ENCODE results near the gene EXOC3. TPM values are rescaled to one million over a fixed set of nuclear protein-coding genes. Genes with fewer than 3 reads are reported as not detected.

The EXOC3 gene
- polyA plus RNA-seq, 1 donor from 2014 or later, result 27.7 TPM

GRCh38 chr5:410911-411517 is 32.0 kb upstream of the EXOC3 start:
- Histone ChIP-seq H3K27me3 (ENCODE audit: insufficient read depth, low read depth, low read length) (no peaks in the 10 kb centered on the region), H3K4me3 (ENCODE audit: low read length) (no peak overlapping the region), H4K20me1 (ENCODE audit: insufficient read depth) (no peaks in the 10 kb centered on the region), H3K79me2 (replicated peaks; ENCODE audit: insufficient read depth, low read length) (no peaks in the 10 kb centered on the region), H3K36me3 (ENCODE audit: insufficient read depth, low read length) (no peaks in the 10 kb centered on the region), H3K9me3 (ENCODE audit: low read length) (no peaks in the 10 kb centered on the region), H2AFZ (ENCODE audit: low read depth, low read length) (no peak overlapping the region), H3K9ac (ENCODE audit: low read length) (no peak overlapping the region), H3K27ac (ENCODE audit: low read length) (no peak overlapping the region), H3K4me2 (ENCODE audit: low read length) (no peak overlapping the region), H3K9me2 (ENCODE audit: insufficient read depth, low read length) (no peaks in the 10 kb centered on the region), H3F3A (ENCODE audit: insufficient read depth, low read length, poor library complexity, severe bottlenecking) (no peaks in the 10 kb centered on the region)
- no peak for TF ChIP-seq MXI1 (conservative IDR thresholded peaks at IDR 0.05; ENCODE audit: poor library complexity, severe bottlenecking)
- no peak for TF ChIP-seq CTCF (IDR thresholded peaks at IDR 0.05; ENCODE audit: poor library complexity, severe bottlenecking)
- no peak for TF ChIP-seq EZH2 (IDR thresholded peaks at IDR 0.05; ENCODE audit: borderline replicate concordance, insufficient read depth, low read length, poor library complexity, severe bottlenecking)
- TF ChIP-seq REST (IDR thresholded peaks at IDR 0.05; ENCODE audit: borderline replicate concordance), result no peak
- no peak for TF ChIP-seq EP300 (conservative IDR thresholded peaks at IDR 0.05; ENCODE audit: poor library complexity, severe bottlenecking)
- no peak for TF ChIP-seq RAD21 (conservative IDR thresholded peaks at IDR 0.05)
- TF ChIP-seq POLR2AphosphoS5 (IDR thresholded peaks at IDR 0.05), result no peak

- H4K20me1 ChIP-seq (ENCODE audit: insufficient read depth), result no peaks in the 10 kb centered on the region
- no peaks in the 10 kb centered on the region for H3K9me3 ChIP-seq (ENCODE audit: low read length)
- H3K36me3 ChIP-seq (ENCODE audit: insufficient read depth, low read length), result no peaks in the 10 kb centered on the region
- H3K27ac ChIP-seq (ENCODE audit: low read length), result no peak overlapping the region
- no peak overlapping the region for H2AFZ ChIP-seq (ENCODE audit: low read depth, low read length)
- H3K9me2 ChIP-seq (ENCODE audit: insufficient read depth, low read length), result no peaks in the 10 kb centered on the region
- no peaks in the 10 kb centered on the region for H3F3A ChIP-seq (ENCODE audit: insufficient read depth, low read length, poor library complexity, severe bottlenecking)
- H3K4me2 ChIP-seq (ENCODE audit: low read length), result no peak overlapping the region
- no peak overlapping the region for H3K9ac ChIP-seq (ENCODE audit: low read length)
- H3K79me2 ChIP-seq (replicated peaks; ENCODE audit: insufficient read depth, low read length), result no peaks in the 10 kb centered on the region
- no peaks in the 10 kb centered on the region for H3K27me3 ChIP-seq (ENCODE audit: insufficient read depth, low read depth, low read length)
- H3K4me3 ChIP-seq (ENCODE audit: low read length), result no peak overlapping the region
- TF ChIP-seq REST (IDR thresholded peaks at IDR 0.05; ENCODE audit: borderline replicate concordance), result no peak
- no peak for TF ChIP-seq TAF1 (IDR thresholded peaks at IDR 0.05; ENCODE audit: low read depth)
- no peak for TF ChIP-seq EZH2 (IDR thresholded peaks at IDR 0.05; ENCODE audit: borderline replicate concordance, insufficient read depth, low read length, poor library complexity, severe bottlenecking)
- TF ChIP-seq EP300 (conservative IDR thresholded peaks at IDR 0.05; ENCODE audit: poor library complexity, severe bottlenecking), result no peak
- no peak for TF ChIP-seq MXI1 (conservative IDR thresholded peaks at IDR 0.05; ENCODE audit: poor library complexity, severe bottlenecking)
- TF ChIP-seq CTCF (IDR thresholded peaks at IDR 0.05; ENCODE audit: poor library complexity, severe bottlenecking), result no peak
- no peak for TF ChIP-seq RAD21 (conservative IDR thresholded peaks at IDR 0.05)
- TF ChIP-seq SMC3 (conservative IDR thresholded peaks at IDR 0.05; ENCODE audit: poor library complexity), result no peak
Observed at GRCh38 chr5:411728-412127, 31.2 kb upstream of the EXOC3 start.

Data from neural cell (in vitro differentiated cells).